SK-N-MC (cell line): ENCODE measurements around the gene NACA2.

Experiments
- DNase-seq: peaks from one replicate; pipeline ENCODE4 v3.0.0-alpha.2; 2011; ENCODE audit warnings: low read depth, low spot score
- H3K27ac ChIP-seq: fragments of 200-600 bp; sonication (generic); 2 replicates; pipeline ENCODE4 v1.5.1; 2016; ENCODE audit warnings: mixed run types
- H3K36me3 ChIP-seq: fragments of 200-600 bp; sonication (generic); 2 replicates; pipeline ENCODE4 v1.6.1; 2017; ENCODE audit warnings: antibody characterized with exemption, low read length, mixed read lengths; ENCODE audit not compliant: insufficient read depth
- H3K4me3 ChIP-seq: fragments of 200-600 bp; sonication (generic); 2 replicates; pipeline ENCODE4 v1.5.1; 2016
- H3K9ac ChIP-seq: fragments of 200-600 bp; sonication (generic); 2 replicates; pipeline ENCODE4 v1.8.0; 2017; ENCODE audit warnings: mixed run types, mixed read lengths; ENCODE audit not compliant: insufficient read length
- H3K9me3 ChIP-seq: fragments of 200-600 bp; sonication (generic); 2 replicates; pipeline ENCODE4 v1.6.1; 2017; ENCODE audit warnings: low read depth, mild to moderate bottlenecking, antibody characterized with exemption, low read length, moderate library complexity, mixed read lengths
- EZH2 ChIP-seq: fragments of 200-600 bp; sonication (generic); IDR thresholded peaks from one replicate; pipeline ENCODE4 v1.6.1; 2017; ENCODE audit warnings: antibody characterized with exemption
- FOXP2 ChIP-seq: optimal IDR thresholded peaks from 2 replicates; pipeline ENCODE3; 2011; ENCODE audit warnings: mild to moderate bottlenecking, moderate library complexity; ENCODE audit not compliant: insufficient read depth; ENCODE audit errors: extremely low read length, control extremely low read depth
- POLR2AphosphoS5 ChIP-seq: IDR thresholded peaks from 2 replicates; pipeline ENCODE4 v1.6.1; 2012; ENCODE audit warnings: mild to moderate bottlenecking, low read depth, low read length, borderline replicate concordance

NACA2 gene

DNA sequence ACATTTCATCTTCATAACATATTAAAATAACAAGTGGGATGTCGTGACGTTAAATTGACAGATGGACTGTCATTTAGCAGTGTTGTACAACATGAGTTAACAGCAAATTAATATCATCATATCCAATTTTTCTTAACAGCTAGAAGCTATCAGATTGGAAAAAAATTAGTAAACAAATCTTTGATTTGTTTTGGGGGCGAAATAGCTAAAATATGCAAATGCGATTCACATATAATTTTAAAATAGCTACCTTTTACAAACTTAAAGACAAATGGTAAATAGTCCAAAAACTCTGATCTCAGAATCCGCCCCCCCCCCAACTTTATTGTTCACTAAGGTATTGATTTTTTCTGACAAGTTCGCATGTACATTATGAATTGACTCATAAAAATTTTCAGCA is 20.3 kb upstream of the NACA2 start:
- no peak for DNase-seq
- Histone ChIP-seq H3K36me3 (no peaks in the 10 kb centered on the region), H3K9ac (no peak overlapping the region), H3K9me3 (no peaks in the 10 kb centered on the region), H3K27ac (no peak overlapping the region), H3K4me3 (no peak overlapping the region)
- no peak for TF ChIP-seq EZH2
- TF ChIP-seq FOXP2: no peak
- no peak for TF ChIP-seq POLR2AphosphoS5

DNA sequence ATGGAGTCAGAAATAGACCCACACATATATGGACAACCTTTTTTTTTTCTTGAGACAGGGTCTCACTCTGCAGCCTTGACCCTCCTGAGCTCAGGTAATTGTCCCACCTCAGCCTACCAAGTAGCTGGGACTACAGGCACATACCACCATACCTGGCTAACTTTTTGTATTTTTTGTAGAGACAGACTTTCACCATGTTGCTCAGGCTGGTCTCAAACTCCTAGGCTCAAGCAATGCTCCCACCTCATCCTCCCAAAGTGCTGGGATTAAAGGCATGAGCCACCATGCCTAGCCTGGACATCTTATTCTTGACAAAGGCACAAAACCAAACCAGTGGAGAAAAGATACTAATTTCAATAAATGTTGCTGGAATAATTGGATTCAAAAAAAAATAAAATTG is 14.7 kb upstream of the NACA2 start:
- Histone ChIP-seq H3K9me3 (no peaks in the 10 kb centered on the region), H3K27ac (no peak overlapping the region), H3K9ac (no peak overlapping the region), H3K36me3 (no peaks in the 10 kb centered on the region), H3K4me3 (no peak overlapping the region)
- no peak for DNase-seq
- TF ChIP-seq POLR2AphosphoS5 (no peak), EZH2 (no peak), FOXP2 (no peak)

DNA sequence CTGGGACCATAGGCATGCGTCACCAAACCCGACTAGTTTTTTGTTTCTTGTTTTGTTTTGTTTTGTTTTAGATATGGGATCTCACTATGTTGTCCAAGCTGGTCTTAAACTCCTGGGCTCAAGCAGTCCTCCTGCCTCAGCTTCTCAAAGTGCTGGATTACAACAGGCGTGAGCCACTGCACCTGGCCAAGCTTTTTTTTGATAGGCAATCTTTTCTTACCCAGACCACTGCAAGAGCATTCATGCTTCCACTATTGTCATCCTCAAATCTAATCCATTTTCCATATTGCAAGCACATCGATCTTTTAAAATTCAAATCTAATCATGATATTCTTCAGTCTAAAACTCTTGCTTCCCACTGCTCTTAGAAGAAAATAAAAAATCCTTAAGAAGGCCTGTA is 10.3 kb upstream of the NACA2 start:
- Histone ChIP-seq H3K36me3 (no peaks in the 10 kb centered on the region), H3K9me3 (no peaks in the 10 kb centered on the region), H3K4me3 (no peak overlapping the region), H3K9ac (no peak overlapping the region), H3K27ac (no peak overlapping the region)
- no peak for TF ChIP-seq POLR2AphosphoS5
- TF ChIP-seq EZH2: no peak
- TF ChIP-seq FOXP2: no peak
- no peak for DNase-seq

DNA sequence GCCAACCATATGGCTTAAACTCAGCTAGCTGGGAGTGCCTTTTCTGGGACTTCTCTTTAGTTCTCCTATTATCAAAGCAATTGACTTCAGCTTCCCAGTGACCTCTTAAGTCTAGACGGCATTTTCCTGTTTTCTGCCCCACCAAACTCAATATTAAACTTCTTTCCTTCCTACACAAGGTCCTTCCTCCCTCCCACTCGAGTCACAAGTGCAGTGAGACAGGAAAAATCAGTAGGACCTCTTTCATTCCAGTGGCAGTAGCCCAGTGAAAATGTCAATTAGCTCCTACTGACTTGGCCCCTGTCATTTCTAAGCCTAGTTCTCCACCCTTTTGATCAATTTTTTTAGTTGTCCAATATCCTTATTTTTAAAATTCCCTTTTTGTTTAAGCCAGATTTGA is 9.6 kb upstream of the NACA2 start:
- Histone ChIP-seq H3K9me3 (no peaks in the 10 kb centered on the region), H3K9ac (no peak overlapping the region), H3K36me3 (no peaks in the 10 kb centered on the region), H3K4me3 (no peak overlapping the region), H3K27ac (no peak overlapping the region)
- no peak for TF ChIP-seq EZH2
- no peak for TF ChIP-seq POLR2AphosphoS5
- TF ChIP-seq FOXP2: no peak
- DNase-seq: no peak

DNA sequence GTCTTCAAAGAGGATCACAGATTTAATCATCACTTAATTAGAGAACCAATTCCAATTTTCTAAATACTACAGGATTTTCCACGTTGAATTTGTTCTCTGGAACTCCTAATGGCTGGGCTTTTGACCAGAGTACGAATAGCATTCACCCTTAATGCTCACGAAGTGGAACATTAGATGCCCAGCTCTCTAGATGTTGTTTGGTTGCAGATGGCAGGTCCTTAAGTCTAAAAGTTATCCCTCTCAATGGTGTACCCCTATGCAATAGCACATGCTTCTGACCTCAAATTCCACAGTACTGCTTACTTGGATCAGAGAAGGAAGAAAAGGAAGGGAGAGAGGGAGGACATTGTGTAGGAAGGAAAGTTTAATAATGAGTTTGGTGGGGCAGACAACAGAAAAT is 8.6 kb upstream of the NACA2 start:
- H3K9me3 ChIP-seq: no peaks in the 10 kb centered on the region
- H3K27ac ChIP-seq: no peak overlapping the region
- H3K9ac ChIP-seq: no peak overlapping the region
- H3K36me3 ChIP-seq: no peaks in the 10 kb centered on the region
- TF ChIP-seq FOXP2: no peak
- TF ChIP-seq EZH2: no peak
- TF ChIP-seq POLR2AphosphoS5: no peak
- no peak overlapping the region for H3K4me3 ChIP-seq
- no peak for DNase-seq

DNA sequence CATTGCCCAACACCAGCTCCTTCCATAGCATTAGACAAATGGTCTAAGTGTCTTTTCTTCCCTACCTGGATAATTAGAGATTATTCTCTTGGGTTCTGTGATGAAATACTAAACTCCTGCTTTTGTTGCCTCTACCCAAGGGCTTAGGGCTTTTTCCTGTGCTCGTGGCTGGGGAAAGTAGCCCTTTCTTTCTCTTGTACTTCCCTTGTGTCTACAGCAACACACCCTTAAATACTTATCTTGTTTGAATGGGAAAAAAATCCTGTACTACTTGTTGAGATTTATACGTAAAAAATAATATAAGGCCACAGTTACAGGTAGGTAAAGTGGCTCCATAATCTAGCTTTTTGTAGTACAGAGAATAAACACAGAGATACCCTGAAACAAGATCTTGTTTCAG is 7.0 kb upstream of the NACA2 start:
- Histone ChIP-seq H3K36me3 (no peaks in the 10 kb centered on the region), H3K9me3 (no peaks in the 10 kb centered on the region), H3K9ac (no peak overlapping the region), H3K4me3 (no peak overlapping the region), H3K27ac (no peak overlapping the region)
- DNase-seq: no peak
- TF ChIP-seq POLR2AphosphoS5 (no peak), EZH2 (no peak), FOXP2 (no peak)

DNA sequence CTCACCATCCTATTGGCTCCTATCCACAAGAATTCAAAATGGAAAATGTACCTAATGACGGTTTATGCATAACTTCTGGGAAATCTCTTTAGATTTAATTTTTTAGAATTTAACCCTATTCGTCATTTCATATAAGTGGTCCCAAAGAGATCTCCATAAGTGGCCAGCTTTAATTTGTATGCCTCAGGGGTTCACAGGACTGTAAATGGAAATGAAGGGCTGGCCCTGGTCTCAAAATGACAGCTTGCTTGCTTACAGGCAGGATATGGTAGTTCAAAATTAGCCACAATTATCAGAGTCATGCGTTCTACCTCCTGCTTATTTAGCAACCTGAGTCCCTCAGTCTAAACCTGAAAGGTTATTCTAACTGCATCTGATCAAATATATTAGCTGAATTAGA is 6.6 kb upstream of the NACA2 start:
- H3K4me3 ChIP-seq: no peak overlapping the region
- DNase-seq: no peak
- no peaks in the 10 kb centered on the region for H3K9me3 ChIP-seq
- H3K27ac ChIP-seq: no peak overlapping the region
- TF ChIP-seq EZH2: no peak
- no peak for TF ChIP-seq POLR2AphosphoS5
- TF ChIP-seq FOXP2: no peak
- no peaks in the 10 kb centered on the region for H3K36me3 ChIP-seq
- H3K9ac ChIP-seq: no peak overlapping the region

DNA sequence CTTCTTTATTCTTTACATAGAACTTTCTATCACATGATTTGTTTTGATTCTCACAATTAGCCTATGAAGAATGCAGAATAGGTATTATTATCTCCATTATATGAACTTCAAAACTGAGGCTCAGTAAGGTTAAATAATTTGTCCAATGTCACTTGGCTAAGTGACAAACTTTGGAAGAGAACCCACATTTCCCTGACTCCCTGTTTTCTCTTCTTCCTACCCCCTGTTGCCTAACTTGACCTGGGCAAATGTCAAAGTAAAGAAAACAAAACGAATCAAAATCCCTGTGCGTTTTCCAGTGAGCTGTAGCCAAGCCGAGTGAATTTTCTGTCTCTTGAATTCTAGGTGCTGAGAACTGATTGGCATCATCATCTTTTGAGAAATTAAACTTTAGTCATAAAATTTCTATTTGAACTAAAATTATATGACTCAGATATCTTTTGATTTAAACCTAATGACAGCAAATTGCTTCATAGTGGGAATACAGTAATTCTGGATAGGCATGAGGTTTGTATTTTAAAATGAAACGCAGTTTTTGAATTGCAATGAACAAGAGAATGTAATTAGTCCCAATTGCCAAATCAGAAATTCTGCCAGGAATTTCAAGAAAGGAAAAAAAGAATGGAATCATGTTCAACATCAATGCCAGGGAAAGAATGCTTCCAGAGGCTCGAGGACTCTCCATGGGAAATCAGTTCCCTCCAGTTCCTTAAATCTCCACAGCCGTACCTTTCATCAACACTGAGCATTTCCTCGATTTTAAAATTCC is 4.6 kb upstream of the NACA2 start:
- H3K9me3 ChIP-seq: no peaks in the 10 kb centered on the region
- no peak overlapping the region for H3K4me3 ChIP-seq
- H3K36me3 ChIP-seq: no peaks in the 10 kb centered on the region
- no peak for DNase-seq
- no peak for TF ChIP-seq POLR2AphosphoS5
- TF ChIP-seq EZH2: no peak
- no peak for TF ChIP-seq FOXP2
- no peak overlapping the region for H3K27ac ChIP-seq
- no peak overlapping the region for H3K9ac ChIP-seq

DNA sequence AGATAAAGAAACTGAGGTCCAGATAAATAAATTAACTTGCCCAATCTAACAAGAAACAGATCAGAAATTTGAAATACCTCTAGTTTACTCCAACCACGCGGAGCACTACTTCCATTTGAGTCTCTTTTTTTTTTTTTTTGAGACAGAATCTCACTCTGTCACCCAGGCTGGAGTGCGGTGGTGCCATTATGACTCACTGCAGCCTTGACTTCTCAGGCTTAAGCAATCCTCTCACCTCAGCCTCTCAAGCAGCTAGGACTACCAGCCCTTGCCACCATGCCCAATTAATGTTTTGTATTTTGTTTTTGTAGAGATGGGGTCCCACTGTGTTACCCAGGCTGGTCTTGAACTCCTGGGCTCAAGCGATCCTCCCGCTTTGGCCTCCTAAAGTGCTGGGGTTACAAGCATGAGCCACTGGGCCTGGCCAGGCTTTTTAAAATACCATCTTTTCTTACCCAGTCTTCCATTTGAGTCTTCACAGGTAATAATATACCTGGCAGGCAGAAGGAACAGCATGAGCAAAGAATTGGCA is 3.3 kb upstream of the NACA2 start:
- no peak for DNase-seq
- no peaks in the 10 kb centered on the region for H3K9me3 ChIP-seq
- H3K9ac ChIP-seq: no peak overlapping the region
- TF ChIP-seq FOXP2 (no peak), EZH2 (no peak), POLR2AphosphoS5 (no peak)
- H3K27ac ChIP-seq: no peak overlapping the region
- no peaks in the 10 kb centered on the region for H3K36me3 ChIP-seq
- H3K4me3 ChIP-seq: no peak overlapping the region
